NCI-H82 treated with DMSO at 0.1 percent for 48 hours (cell line): ENCODE data around the gene KRT75.

ENCODE experiments used
- DNase-seq: peaks from one replicate; lab custom pipeline; 2025; ENCODE audit not compliant: unreplicated experiment; lab: John Stamatoyannopoulos, UW

KRT75 gene

GRCh38 chr12:52394836-52395405, 39.2 kb downstream of the KRT75 start:
- no peak for DNase-seq

DNA sequence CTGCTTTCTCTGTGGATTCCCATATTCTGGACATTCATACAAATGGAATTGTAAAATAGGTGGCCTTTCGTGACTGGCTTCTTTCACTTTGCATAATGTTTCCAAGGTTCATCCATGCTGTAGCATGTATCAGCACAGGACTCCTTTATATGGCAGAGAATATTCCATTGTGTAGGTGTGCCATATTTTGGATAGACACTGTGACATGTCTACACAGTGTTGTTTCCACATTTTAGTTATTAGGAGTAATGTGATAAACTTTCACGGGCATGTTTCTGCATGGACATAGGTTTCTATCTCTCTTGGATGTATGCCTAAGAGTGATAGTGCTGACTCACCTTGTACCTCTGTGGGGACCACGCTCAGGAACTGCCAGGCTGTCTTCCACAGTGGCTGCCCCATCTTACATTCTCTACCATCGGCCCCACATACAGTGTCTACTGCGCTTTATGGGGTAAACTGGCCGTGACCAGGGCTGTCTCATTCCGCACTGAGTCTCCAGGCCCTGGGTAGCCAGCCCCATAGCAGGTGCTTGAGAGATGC, 41.6 kb downstream of the KRT75 start:
- no peak for DNase-seq

DNA sequence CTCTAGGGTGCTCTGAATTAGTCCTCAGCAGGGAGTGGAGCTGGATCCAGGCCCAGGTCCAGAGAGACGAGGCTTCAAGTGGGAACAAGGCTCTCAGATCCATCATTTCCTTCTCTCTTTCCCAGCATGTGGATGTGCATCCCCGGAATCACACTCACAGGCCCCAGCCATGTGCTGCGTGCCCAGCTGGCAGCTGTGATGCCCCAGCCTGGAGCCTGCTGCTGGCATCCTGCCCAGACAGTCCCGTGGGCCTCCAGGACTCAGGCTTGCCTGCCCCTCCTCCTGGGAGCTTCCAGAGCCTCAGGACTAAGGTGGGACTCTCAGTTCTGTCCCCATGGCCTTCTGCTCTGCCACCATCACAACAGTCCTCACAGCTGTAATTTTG, 42.6 kb downstream of the KRT75 start:
- DNase-seq = no peak

- DNase-seq = no peak
These were observed 43.2 kb downstream of the KRT75 start for GRCh38 chr12:52390739-52391617.

DNA sequence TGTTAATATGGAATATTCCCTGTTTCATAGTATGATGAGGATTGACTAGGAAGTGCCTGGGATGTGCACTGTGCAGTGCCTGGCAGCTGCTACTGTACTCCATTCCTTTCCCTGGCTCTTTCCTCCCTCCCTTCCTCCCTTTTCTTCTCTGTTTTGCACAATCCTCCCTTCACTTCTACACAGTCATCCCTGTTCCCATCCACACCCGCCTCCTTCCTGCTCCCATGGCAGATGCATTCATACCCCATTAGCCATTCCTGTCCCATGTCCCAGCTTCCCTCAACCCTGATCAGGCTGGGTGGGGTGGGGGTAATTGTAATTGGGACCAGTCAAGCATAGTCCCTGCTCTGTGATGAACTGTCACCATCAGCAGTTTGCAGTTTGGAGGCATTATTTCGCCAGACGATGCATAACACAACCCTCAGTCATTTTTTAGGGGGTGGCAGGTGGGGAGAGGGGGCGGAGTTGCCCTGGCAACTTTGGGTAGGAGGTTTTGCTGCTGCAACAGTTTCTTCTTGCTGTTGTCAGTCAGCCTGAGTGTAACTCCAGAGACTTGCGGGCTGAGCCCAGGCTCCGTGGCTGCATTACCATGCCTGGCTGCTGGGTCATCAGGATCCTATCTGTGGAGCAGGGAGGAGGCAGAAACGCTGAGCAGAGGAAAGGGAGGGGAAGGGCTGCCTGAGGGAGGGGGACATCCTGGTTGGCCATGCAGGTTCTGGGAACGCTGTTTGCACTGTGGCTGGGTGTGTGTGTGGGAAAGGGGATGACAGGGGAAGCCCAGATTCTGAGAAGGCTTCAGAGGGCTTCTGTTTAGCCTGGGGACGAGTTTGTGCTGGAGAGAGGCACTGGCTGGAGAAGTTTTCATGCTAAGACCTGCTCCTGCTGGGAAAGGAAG, 44.6 kb downstream of the KRT75 start:
- DNase-seq = no peak

- DNase-seq = no peak
These were observed 46.3 kb downstream of the KRT75 start for GRCh38 chr12:52387859-52388258.

GRCh38 chr12:52385226-52385702, 48.9 kb downstream of the KRT75 start, which contains the start of gene KRT84:
Gene KRT84 (minus strand): TSS chr12:52385652. CDS start chr12:52385585, 67 bp downstream.
- DNase-seq = no peak

DNA sequence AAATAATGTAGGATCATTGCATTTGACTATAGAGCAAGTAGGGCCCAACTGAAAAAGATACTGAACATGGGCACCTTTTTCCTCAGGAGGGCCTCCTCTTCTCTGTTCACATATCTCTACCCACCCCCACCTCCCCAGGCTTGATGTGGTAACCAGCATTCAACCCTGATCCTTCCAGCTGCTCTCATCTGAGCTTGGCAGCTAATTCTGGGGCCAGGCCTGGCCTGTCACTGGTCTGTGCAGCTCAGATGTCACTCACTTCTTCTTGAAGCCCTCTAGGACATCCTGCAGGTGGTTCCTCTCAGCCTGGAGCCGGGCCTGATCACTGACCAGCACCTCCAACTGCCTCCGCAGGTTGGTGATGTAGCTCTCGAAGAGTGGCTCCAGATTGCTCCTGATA, 50.8 kb downstream of the KRT75 start:
- DNase-seq = no peak

- no peak for DNase-seq
These were observed 51.3 kb downstream of the KRT75 start for GRCh38 chr12:52382854-52383253.

GRCh38 chr12:52381206-52381605, 53.0 kb downstream of the KRT75 start:
- no peak for DNase-seq

DNA sequence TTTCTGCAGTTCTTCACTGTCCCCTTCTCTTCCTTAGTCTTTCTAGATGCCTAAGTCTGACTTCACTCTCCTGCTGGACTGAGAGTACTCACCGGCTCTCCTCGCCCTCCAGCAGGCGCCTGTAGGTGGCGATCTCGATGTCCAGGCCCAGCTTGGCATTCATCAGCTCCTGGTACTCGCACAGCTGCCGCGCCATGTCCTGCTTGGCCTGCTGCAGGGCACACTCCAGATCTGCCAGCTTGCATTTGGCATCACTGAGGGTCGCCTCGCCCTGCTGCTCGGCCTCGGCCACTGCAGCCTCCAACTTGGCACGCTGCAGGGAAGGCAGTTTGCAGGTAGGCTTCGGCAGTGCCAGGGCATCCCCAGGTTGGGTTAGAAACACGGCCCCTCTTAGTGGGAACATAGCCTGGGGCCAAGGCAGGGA, 53.9 kb downstream of the KRT75 start:
- no peak for DNase-seq

DNA sequence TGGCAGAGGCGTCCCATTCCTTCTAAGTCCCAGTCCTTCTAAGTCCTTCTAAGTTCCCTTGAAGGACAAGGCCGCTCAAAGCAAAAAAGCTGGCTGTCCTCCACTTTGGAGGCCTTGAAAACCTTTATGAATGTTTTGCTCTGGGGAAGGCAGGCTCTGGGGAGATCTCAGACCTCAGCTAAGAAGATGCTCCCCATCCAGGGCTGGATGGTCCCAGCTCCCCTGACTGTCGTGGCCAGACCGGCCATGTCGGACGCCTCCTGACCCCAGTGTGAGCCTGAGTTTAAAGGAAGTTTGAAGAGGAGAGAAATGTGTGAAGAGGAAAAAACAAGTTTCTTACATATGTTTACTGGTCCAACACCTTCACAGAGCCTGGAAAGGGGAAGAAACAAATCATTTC, 54.6 kb downstream of the KRT75 start:
- no peak for DNase-seq

DNA sequence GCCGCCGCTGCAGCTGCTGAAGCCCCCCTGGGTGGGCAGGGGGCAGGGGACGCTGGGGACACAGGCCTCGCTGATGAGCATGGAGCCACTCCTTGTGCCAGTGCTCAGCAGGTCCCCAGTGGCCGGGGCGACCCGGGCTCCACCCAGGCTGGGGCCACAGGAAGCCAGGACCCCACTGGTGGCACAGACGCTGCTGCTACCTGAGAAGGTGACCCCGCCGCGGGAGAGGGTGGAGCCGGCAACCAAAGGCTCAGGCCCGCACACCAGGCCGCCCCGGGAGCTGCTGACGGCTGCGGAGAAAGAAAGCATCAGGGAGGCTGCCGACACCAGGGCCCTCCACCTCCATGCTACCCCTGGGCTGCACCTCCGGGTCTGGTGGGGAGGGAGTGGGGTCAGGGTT, 56.1 kb downstream of the KRT75 start:
- no peak for DNase-seq

DNA sequence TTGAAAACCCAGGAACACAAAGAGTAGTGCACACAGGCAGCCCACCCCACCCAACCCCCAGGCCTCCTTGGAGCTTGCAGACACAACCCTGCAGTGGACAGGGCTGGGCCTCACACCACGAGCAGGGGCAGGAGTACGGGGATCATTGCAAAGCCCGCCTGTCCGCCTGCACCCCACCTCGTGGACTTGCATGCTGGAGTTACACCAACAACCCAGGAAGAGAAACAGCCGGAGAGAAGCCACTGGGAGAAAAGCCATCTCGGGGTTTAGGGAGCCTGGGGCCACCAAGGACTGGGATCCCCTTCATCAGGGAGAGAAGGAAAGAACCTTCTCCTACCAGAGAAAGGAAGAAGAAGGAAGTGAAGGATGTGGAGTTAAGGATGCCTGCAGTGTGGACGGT, 56.9 kb downstream of the KRT75 start:
- no peak for DNase-seq
